Astrocyte of the cerebellum (primary cell): Measurements from ENCODE around the gene TIPARP.

Experiments used
- DNase-seq: peaks from one replicate; pipeline ENCODE4 v3.0.0-alpha.2; 2011; ENCODE audit warnings: low read depth
- H3K4me3 ChIP-seq: 2 replicates; pipeline ENCODE4 v1.5.1; 2011; ENCODE audit warnings: mild to moderate bottlenecking, low read depth, low read length, moderate library complexity
- in situ Hi-C: cut with HindIII; loops from 2 replicates; pipeline ENCODE4 v1.10.0; 2017; ENCODE audit warnings: low sequenced_read_pairs
- TF ChIP-seq, protein P1 (sequence below): IDR thresholded peaks from 2 replicates; pipeline ENCODE4 v1.5.1; 2012; ENCODE audit warnings: low read length, low read depth, moderate library complexity, mild to moderate bottlenecking; ENCODE audit errors: missing control alignments

The TIPARP gene

DNA sequence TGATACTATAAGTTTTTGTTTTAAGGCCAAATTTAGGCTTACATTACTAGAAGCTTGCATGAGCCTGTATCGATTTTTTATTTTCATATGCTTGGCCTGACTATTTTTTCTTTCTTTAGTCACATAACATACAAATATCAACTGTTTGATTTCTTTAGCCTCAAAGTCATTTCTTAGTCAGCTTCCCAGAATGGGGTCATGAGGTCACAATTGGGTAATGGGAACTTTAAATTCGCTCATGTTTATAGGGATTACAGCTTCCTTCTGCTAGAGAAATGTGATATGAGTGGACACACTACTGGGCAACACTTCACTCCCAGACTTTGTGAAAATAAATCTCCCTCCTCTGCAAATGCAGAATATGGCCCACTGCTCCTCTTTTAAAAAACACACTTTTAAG lies 9.1 kb upstream of the TIPARP start:
- no peak overlapping the region for H3K4me3 ChIP-seq
- in situ Hi-C loops = loop anchor here (5.0 kb wide), 1 partner anchor 98 kb away; no protein-coding TSS in a partner anchor
- DNase-seq = no peak
- TF ChIP-seq, protein P1, sequence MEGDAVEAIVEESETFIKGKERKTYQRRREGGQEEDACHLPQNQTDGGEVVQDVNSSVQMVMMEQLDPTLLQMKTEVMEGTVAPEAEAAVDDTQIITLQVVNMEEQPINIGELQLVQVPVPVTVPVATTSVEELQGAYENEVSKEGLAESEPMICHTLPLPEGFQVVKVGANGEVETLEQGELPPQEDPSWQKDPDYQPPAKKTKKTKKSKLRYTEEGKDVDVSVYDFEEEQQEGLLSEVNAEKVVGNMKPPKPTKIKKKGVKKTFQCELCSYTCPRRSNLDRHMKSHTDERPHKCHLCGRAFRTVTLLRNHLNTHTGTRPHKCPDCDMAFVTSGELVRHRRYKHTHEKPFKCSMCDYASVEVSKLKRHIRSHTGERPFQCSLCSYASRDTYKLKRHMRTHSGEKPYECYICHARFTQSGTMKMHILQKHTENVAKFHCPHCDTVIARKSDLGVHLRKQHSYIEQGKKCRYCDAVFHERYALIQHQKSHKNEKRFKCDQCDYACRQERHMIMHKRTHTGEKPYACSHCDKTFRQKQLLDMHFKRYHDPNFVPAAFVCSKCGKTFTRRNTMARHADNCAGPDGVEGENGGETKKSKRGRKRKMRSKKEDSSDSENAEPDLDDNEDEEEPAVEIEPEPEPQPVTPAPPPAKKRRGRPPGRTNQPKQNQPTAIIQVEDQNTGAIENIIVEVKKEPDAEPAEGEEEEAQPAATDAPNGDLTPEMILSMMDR = no peak

DNA sequence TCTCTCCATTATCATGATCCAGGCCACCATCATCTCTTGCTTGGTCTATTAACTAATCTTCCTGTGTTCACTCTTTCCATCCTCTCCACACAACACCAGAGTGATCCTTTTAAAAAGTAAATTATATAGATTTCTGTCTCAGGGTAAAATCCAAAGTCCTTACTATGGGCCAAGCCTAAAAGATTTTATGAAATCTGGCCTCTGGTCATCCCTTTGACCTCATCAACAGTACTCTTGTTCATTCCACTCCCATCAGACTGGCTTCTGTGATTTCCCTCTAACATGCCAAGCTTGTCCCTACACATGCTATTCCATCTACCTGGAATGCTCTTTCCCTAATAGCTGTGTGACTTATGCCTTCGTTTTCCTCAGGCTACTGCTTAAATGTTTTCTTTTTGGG lies 8.3 kb upstream of the TIPARP start:
- in situ Hi-C loops = loop anchor here (5.0 kb wide), 1 partner anchor 99 kb away; no protein-coding TSS in a partner anchor
- TF ChIP-seq, protein P1 = no peak
- no peak overlapping the region for H3K4me3 ChIP-seq
- no peak for DNase-seq

DNA sequence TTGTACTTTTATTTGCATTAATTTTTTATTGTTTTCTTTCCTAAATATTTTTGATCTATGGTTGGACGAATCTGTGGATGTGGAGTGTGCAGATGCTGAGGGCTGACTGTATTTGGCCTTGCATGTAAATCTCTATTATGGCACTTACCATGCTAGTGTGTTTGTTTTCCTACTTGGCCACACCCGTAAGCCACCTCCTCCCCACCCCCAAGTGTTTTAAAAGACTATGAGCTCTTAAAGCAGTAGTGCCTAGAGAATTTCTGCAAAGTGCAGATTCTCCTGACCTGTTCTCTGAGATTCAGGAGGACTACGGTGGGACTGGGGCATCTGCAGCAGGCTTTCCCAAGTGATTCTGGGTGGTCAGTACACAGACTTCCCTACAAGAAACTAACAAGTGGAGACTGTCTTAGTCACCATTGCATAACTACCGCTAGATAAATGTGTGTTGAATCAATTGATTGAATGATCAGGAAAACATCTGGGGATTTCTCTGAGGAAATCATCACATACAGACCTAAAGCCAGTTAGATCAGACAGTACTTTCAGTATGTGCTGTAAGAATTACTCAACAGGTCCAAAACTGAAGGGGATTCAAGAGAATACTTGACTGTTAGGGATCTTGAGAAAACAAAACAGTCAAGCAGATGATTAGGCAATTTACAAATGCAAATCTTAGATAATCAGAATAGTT lies 6.2 kb upstream of the TIPARP start:
- no peak for DNase-seq
- in situ Hi-C loops = loop anchor here (5.0 kb wide), 1 partner anchor 101 kb away; no protein-coding TSS in a partner anchor

DNA sequence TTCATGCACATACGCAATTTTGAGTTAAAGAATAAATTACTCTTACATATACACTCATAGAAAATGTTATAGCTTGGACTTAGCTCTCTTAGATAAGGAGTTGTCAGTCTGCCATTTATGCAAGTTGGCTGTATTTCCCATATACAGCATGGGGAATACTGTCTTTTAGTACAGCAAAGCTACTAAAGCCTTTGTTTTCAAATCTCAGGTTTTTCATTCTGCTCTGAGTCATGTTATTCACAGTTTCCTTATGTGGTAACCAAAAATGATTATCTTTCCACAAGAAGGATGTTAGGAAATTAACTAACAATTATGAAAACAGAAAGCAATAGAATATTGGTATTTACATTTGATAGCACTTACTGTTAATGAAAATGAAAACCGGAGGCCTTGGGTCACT lies 4.3 kb upstream of the TIPARP start:
- in situ Hi-C loops = no loop called here
- TF ChIP-seq, protein P1 = no peak
- no peak for DNase-seq
- H3K4me3 ChIP-seq = no peak overlapping the region

More for the DNA sequence above, 6.2 kb upstream of the TIPARP start:
- TF ChIP-seq, protein P1 = no peak
- H3K4me3 ChIP-seq = no peak overlapping the region

DNA sequence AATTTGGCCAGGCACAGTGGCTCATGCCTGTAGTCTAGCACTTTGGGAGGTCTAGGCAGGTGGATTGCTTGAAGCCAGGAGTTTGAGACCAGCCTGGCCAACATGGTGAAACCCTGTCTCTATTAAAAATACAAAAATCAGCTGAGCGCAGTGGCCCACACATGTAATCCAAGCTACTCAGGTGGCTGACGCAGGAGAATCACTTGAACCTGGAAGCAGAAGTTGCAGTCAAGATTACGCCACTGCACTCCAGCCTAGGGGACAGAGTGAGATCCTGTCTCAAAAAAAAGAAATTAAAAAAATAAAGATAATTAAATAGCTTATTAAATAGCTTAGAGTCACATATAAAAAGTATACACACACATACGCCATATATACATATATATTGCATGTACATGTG lies 3.7 kb upstream of the TIPARP start:
- in situ Hi-C loops = no loop called here
- DNase-seq = no peak
- H3K4me3 ChIP-seq = no peak overlapping the region
- TF ChIP-seq, protein P1 = no peak

DNA sequence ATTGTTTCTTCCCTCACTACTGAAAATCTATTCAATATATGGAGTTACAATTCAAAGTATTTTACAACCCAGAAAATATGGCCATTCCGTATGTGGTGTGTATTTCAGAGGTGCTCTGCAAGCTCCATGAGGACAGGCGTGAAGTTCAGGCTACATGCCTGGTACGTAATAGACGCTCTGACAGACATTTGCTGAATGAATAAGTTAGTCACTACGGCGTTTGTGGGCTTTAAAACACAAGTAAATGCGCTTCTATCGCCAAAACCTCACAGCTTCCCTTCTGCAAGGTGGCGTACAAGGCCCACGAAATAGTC lies 701 bp upstream of the TIPARP start:
- peak overlapping the region; percentile 92 for H3K4me3 ChIP-seq
- in situ Hi-C loops = no loop called here
- DNase-seq = no peak
- TF ChIP-seq, protein P1 = no peak
